ENCODE data around the gene RERE. TPM values are rescaled to one million over a fixed set of nuclear protein-coding genes. Genes with fewer than 3 reads are reported as not detected.

The RERE gene
- total and polyA plus RNA-seq, 2 donors (not counting 3 experiments of a cell fraction or from before 2014, with no cell fraction given): 14.1 to 113 TPM

GRCh38 chr1:8665833-8666232, 151.6 kb downstream of the RERE start:
- Histone ChIP-seq H3K79me2 (ENCODE audit: control insufficient read depth, insufficient read depth, low read length) (peaks cover 87% of the 10 kb centered on the region), H3K9me1 (replicated peaks; ENCODE audit: control insufficient read depth, extremely low read depth, insufficient read depth, low read length) (no peaks in the 10 kb centered on the region), H3K4me3 (replicated peaks in 1 of 3; ENCODE audit: insufficient read depth in 1 of 3, low read depth in 1 of 3, low read length in 3 of 3) (no peak overlapping the region), H3K4me2 (ENCODE audit: insufficient read depth, low read length) (no peak overlapping the region), H3K9me3 (replicated peaks; ENCODE audit: control insufficient read depth, insufficient read depth, low read length) (no peaks in the 10 kb centered on the region), H3K27me3 (ENCODE audit: control insufficient read depth in 2 of 2, insufficient read depth in 2 of 2, low read length in 2 of 2) (no peaks in the 10 kb centered on the region), H2AFZ (ENCODE audit: low read depth, low read length) (no peak overlapping the region), H3K4me1 (ENCODE audit: control insufficient read depth, extremely low read depth, insufficient read depth, low read length) (peaks cover 60% of the 10 kb centered on the region), H3K9ac (replicated peaks; ENCODE audit: extremely low read depth, insufficient read depth, low read length) (no peak overlapping the region), H3K36me3 (ENCODE audit: control insufficient read depth in 2 of 2, extremely low read depth in 1 of 2, insufficient read depth in 2 of 2, low read length in 2 of 2) (no peaks in the 10 kb centered on the region), H4K20me1 (replicated peaks; ENCODE audit: control insufficient read depth, extremely low read depth, insufficient read depth, low read length) (peaks cover 5% of the 10 kb centered on the region), H3K27ac (ENCODE audit: insufficient read depth, low read depth, low read length) (no peak overlapping the region)
- dilution Hi-C loops (cut with MboI; ENCODE audit: extremely low pct_ligation_motif_present, low sequenced_read_pairs) (no loop called here), intact Hi-C loops (cut with micrococcal nuclease) (loop anchor here (1.0 kb wide), 1 partner anchor 95 kb away; no protein-coding TSS in a partner anchor)
- FAIRE-seq (peak; percentile 8), DNase-seq (ENCODE audit: low read depth, low spot score) (no peak)
- ChIA-PET CTCF (interaction anchor here (0.7 to 1.5 kb wide), 5 partner anchors 15 to 183 kb away, joined by 3 to 7 read pairs (median 3); no protein-coding TSS in a partner anchor), POLR2A (no interaction called here)
- BruUV-seq (replicated peaks): no TSS peak
- no peak for TF ChIP-seq EZH2 (IDR thresholded peaks at IDR 0.05; ENCODE audit: borderline replicate concordance, low read depth, low read length, severe bottlenecking)
- TF ChIP-seq MYC (IDR thresholded peaks at IDR 0.05; ENCODE audit: low read depth, low read length): no peak
- no peak for TF ChIP-seq CTCF (IDR thresholded peaks at IDR 0.05; ENCODE audit: extremely low read depth in 1 of 2, insufficient read depth in 1 of 2, low read depth in 1 of 2, low read length in 2 of 2)
- TF ChIP-seq POLR2AphosphoS5 (IDR thresholded peaks at IDR 0.05; ENCODE audit: insufficient read depth, low read depth, low read length): no peak
- TF ChIP-seq POLR2A (IDR thresholded peaks at IDR 0.05; ENCODE audit: low read depth, low read length): no peak
- TF ChIP-seq FOS (IDR thresholded peaks at IDR 0.05; ENCODE audit: borderline replicate concordance, insufficient read depth, low read length): no peak
- no peak for TF ChIP-seq MAX (IDR thresholded peaks at IDR 0.05; ENCODE audit: insufficient read depth, insufficient read length)
- no peak for TF ChIP-seq GATA2 (IDR thresholded peaks at IDR 0.05; ENCODE audit: insufficient read depth, insufficient read length, low read depth, low read length)
- TF ChIP-seq JUN (IDR thresholded peaks at IDR 0.05; ENCODE audit: borderline replicate concordance, insufficient read depth, insufficient read length, low read depth): no peak
